HepG2 (cell line): ENCODE data around the gene KLF6. TPM values are rescaled to one million over a fixed set of nuclear protein-coding genes. Genes with fewer than 3 reads are reported as not detected.

Experiments
- CBX5 ChIP-seq: sonication (generic); formaldehyde crosslinking; IDR thresholded peaks from 2 replicates; pipeline ENCODE4 v1.4.0; 2020; ENCODE audit warnings: missing genetic modification reagents, borderline replicate concordance
- EEA1 ChIP-seq: sonication (generic); formaldehyde crosslinking; IDR thresholded peaks from 2 replicates; pipeline ENCODE4 v1.5.1; 2020; ENCODE audit warnings: mild to moderate bottlenecking, missing genetic modification reagents, borderline replicate concordance
- ELF3 ChIP-seq: IDR thresholded peaks from 2 replicates; pipeline ENCODE4 v1.6.1; 2016; ENCODE audit warnings: missing genetic modification reagents, missing compliant biosample characterization
- HIVEP1 ChIP-seq: sonication (generic); formaldehyde crosslinking; IDR thresholded peaks from 2 replicates; pipeline ENCODE4 v1.4.0; 2020; ENCODE audit warnings: mild to moderate bottlenecking, missing genetic modification reagents
- HNRNPUL1 ChIP-seq: fragments of 200-400 bp; formaldehyde crosslinking; IDR thresholded peaks from 2 replicates; pipeline ENCODE4 v1.6.1; 2017; ENCODE audit warnings: low read depth, mild to moderate bottlenecking, low read length, moderate library complexity
- JUND ChIP-seq: sonication (generic); formaldehyde crosslinking; IDR thresholded peaks from 2 replicates; pipeline ENCODE4 v1.8.0; 2022; ENCODE audit warnings: mild to moderate bottlenecking, missing genetic modification reagents
- NR1H2 ChIP-seq: sonication (generic); formaldehyde crosslinking; IDR thresholded peaks from 2 replicates; pipeline ENCODE4 v1.8.1; 2022; ENCODE audit warnings: low read depth, missing genetic modification reagents, borderline replicate concordance
- PPARG ChIP-seq: conservative IDR thresholded peaks from 2 replicates; pipeline ENCODE4 v1.6.1; 2016; ENCODE audit warnings: missing biosample characterization, missing genetic modification reagents
- SRSF9 ChIP-seq: fragments of 200-400 bp; formaldehyde crosslinking; IDR thresholded peaks from 2 replicates; pipeline ENCODE4 v1.6.1; 2018; ENCODE audit warnings: borderline replicate concordance, mild to moderate bottlenecking, low read depth, low read length; ENCODE audit not compliant: insufficient read depth, poor library complexity, severe bottlenecking
- TEAD3 ChIP-seq: optimal IDR thresholded peaks from 2 replicates; pipeline ENCODE3; 2016; ENCODE audit warnings: borderline replicate concordance
- THAP11 ChIP-seq: IDR thresholded peaks from 2 replicates; pipeline ENCODE4 v1.6.1; 2016; ENCODE audit warnings: missing biosample characterization, missing genetic modification reagents
- ZNF17 ChIP-seq: sonication (generic); formaldehyde crosslinking; IDR thresholded peaks from 2 replicates; pipeline ENCODE4 v1.5.0; 2020; ENCODE audit warnings: mild to moderate bottlenecking, missing genetic modification reagents
- ZNF253 ChIP-seq: sonication (generic); formaldehyde crosslinking; IDR thresholded peaks from 2 replicates; pipeline ENCODE4 v1.8.0; 2022; ENCODE audit warnings: mild to moderate bottlenecking, missing genetic modification reagents, borderline replicate concordance
- ZNF557 ChIP-seq: sonication (generic); formaldehyde crosslinking; IDR thresholded peaks from 2 replicates; pipeline ENCODE4 v1.4.0; 2020; ENCODE audit warnings: missing genetic modification reagents
- ZNF614 ChIP-seq: IDR thresholded peaks from 2 replicates; pipeline ENCODE4 v1.6.1; 2018; ENCODE audit warnings: missing biosample characterization, missing genetic modification reagents, inconsistent platforms, borderline replicate concordance
- ZNF792 ChIP-seq: IDR thresholded peaks from 2 replicates; pipeline ENCODE4 v1.6.1; 2016
- ZSCAN12 ChIP-seq: sonication (generic); formaldehyde crosslinking; IDR thresholded peaks from 2 replicates; pipeline ENCODE4 v1.9.0; 2021; ENCODE audit warnings: mild to moderate bottlenecking, missing genetic modification reagents
- polyA plus RNA-seq, 8 experiments: library from polyadenylated mRNA; depleted of rRNA in 3 of 8; stranded (reverse) in 7 of 8; unstranded in 1 of 8; fragments of >200 nt; fragmentation: Illumina TruSeq in 4 of 8; extraction: Trizol in 4 of 8; gene quantifications; 2 replicates each; pipeline versions ENCODE4 v1.2.1 to v1.2.3, GENCODE V29; 2011 to 2016; ENCODE audit warnings: low read depth in 4 of 8, missing spikeins in 1 of 8, mixed read lengths in 1 of 8; ENCODE audit not compliant: insufficient read depth in 1 of 8
- total RNA-seq, 5 experiments: library from RNA; depleted of rRNA; stranded (reverse); fragments of >200 nt; fragmentation: Illumina TruSeq; extraction: Trizol; gene quantifications; 2 replicates each; pipeline ENCODE4 v1.2.3, GENCODE V29; 2016; ENCODE audit warnings: low read depth in 1 of 5
- TF ChIP-seq, protein P1 (sequence below), 2 experiments: sonication (generic) in 1 of 2; formaldehyde crosslinking in 1 of 2; IDR thresholded peaks; 2 replicates each; pipeline versions ENCODE4 v1.5.1 to v1.6.1; 2011 to 2020; ENCODE audit warnings: borderline replicate concordance in 1 of 2, low read depth in 1 of 2, low read length in 1 of 2, mild to moderate bottlenecking in 1 of 2, missing genetic modification reagents in 1 of 2, moderate library complexity in 1 of 2
- TF ChIP-seq, protein P2 (sequence below): sonication (generic); formaldehyde crosslinking; IDR thresholded peaks from 2 replicates; pipeline ENCODE4 v1.4.0; 2020; ENCODE audit warnings: missing genetic modification reagents, borderline replicate concordance
- TF ChIP-seq, protein P3 (sequence below), 2 experiments: sonication (generic) in 1 of 2; formaldehyde crosslinking in 1 of 2; IDR thresholded peaks; 2 replicates each; pipeline versions ENCODE4 v1.6.1 to v1.9.0; 2014 to 2022; ENCODE audit warnings: antibody characterized with exemption in 1 of 2, borderline replicate concordance in 1 of 2, inconsistent platforms in 1 of 2, low read depth in 1 of 2, missing genetic modification reagents in 1 of 2

Gene KLF6
- total and polyA plus RNA-seq, 2 of the 13 experiments (the other 11 are each of a cell fraction or from before 2014, with no cell fraction given): 27.0 to 71.9 TPM

DNA sequence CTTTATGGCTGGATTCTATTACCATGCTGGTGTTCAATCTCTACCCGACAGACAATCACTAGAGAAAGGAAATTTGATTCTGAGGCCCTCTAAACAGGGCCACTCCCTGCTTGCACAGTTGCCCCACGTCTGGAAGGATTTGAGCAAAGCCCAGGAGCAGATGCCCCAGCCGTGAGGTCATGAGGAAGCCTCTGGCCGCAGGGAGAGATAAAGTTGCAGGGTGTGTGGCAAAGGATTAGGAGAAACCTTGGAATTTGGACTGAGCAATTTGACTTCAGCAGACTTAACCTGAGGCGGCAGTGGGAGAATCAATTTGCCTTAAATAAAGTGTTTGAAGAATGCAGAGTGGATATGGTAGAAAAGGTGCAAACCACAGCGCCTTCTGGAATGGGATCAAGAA lies 40.2 kb upstream of the KLF6 start (continued):
- TF ChIP-seq, protein P1, sequence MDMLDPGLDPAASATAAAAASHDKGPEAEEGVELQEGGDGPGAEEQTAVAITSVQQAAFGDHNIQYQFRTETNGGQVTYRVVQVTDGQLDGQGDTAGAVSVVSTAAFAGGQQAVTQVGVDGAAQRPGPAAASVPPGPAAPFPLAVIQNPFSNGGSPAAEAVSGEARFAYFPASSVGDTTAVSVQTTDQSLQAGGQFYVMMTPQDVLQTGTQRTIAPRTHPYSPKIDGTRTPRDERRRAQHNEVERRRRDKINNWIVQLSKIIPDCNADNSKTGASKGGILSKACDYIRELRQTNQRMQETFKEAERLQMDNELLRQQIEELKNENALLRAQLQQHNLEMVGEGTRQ (IDR thresholded peaks at IDR 0.05; ENCODE audit: low read depth, low read length): no peak
- TF ChIP-seq, protein P1 (CRISPR knock-in tag; IDR thresholded peaks at IDR 0.05; ENCODE audit: borderline replicate concordance): no peak
- no peak for TF ChIP-seq ZNF17 (CRISPR knock-in tag)
- TF ChIP-seq ELF3: no peak
- TF ChIP-seq, protein P2, sequence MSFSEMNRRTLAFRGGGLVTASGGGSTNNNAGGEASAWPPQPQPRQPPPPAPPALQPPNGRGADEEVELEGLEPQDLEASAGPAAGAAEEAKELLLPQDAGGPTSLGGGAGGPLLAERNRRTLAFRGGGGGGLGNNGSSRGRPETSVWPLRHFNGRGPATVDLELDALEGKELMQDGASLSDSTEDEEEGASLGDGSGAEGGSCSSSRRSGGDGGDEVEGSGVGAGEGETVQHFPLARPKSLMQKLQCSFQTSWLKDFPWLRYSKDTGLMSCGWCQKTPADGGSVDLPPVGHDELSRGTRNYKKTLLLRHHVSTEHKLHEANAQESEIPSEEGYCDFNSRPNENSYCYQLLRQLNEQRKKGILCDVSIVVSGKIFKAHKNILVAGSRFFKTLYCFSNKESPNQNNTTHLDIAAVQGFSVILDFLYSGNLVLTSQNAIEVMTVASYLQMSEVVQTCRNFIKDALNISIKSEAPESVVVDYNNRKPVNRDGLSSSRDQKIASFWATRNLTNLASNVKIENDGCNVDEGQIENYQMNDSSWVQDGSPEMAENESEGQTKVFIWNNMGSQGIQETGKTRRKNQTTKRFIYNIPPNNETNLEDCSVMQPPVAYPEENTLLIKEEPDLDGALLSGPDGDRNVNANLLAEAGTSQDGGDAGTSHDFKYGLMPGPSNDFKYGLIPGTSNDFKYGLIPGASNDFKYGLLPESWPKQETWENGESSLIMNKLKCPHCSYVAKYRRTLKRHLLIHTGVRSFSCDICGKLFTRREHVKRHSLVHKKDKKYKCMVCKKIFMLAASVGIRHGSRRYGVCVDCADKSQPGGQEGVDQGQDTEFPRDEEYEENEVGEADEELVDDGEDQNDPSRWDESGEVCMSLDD (CRISPR knock-in tag): no peak
- TF ChIP-seq PPARG (CRISPR knock-in tag): no peak
- TF ChIP-seq JUND (CRISPR knock-in tag): peak; percentile 65
- TF ChIP-seq SRSF9: no peak
- no peak for TF ChIP-seq ZNF253 (CRISPR knock-in tag)
- no peak for TF ChIP-seq HIVEP1 (CRISPR knock-in tag)
- TF ChIP-seq ZSCAN12: no peak
- TF ChIP-seq THAP11: no peak
- TF ChIP-seq EEA1 (CRISPR knock-in tag): no peak
- no peak for TF ChIP-seq ZNF792
- TF ChIP-seq ZNF614 (CRISPR knock-in tag): no peak
- TF ChIP-seq TEAD3 (CRISPR knock-in tag): peak; percentile 78
- no peak for TF ChIP-seq ZNF557 (CRISPR knock-in tag)
- TF ChIP-seq, protein P3, sequence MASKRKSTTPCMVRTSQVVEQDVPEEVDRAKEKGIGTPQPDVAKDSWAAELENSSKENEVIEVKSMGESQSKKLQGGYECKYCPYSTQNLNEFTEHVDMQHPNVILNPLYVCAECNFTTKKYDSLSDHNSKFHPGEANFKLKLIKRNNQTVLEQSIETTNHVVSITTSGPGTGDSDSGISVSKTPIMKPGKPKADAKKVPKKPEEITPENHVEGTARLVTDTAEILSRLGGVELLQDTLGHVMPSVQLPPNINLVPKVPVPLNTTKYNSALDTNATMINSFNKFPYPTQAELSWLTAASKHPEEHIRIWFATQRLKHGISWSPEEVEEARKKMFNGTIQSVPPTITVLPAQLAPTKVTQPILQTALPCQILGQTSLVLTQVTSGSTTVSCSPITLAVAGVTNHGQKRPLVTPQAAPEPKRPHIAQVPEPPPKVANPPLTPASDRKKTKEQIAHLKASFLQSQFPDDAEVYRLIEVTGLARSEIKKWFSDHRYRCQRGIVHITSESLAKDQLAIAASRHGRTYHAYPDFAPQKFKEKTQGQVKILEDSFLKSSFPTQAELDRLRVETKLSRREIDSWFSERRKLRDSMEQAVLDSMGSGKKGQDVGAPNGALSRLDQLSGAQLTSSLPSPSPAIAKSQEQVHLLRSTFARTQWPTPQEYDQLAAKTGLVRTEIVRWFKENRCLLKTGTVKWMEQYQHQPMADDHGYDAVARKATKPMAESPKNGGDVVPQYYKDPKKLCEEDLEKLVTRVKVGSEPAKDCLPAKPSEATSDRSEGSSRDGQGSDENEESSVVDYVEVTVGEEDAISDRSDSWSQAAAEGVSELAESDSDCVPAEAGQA (IDR thresholded peaks at IDR 0.05; ENCODE audit: low read depth): no peak
- TF ChIP-seq, protein P3 (CRISPR knock-in tag; IDR thresholded peaks at IDR 0.05; ENCODE audit: borderline replicate concordance): no peak
- no peak for TF ChIP-seq NR1H2 (CRISPR knock-in tag)
- no peak for TF ChIP-seq CBX5 (CRISPR knock-in tag)
- no peak for TF ChIP-seq HNRNPUL1
